Inflammatory macrophage treated with lipopolysaccharide for 1 hour (primary cell): ENCODE results near the gene IGSF11.
"Not testable (repeated sequence)": the region's sequence is repeated elsewhere in the genome, so short reads cannot be mapped to it uniquely, and the experiment has no call there.

Experiments used
- DNase-seq, 2 donors: peaks; one replicate each; pipeline ENCODE4 v3.0.0-alpha.2; 2020 to 2022

IGSF11 gene, protein sequence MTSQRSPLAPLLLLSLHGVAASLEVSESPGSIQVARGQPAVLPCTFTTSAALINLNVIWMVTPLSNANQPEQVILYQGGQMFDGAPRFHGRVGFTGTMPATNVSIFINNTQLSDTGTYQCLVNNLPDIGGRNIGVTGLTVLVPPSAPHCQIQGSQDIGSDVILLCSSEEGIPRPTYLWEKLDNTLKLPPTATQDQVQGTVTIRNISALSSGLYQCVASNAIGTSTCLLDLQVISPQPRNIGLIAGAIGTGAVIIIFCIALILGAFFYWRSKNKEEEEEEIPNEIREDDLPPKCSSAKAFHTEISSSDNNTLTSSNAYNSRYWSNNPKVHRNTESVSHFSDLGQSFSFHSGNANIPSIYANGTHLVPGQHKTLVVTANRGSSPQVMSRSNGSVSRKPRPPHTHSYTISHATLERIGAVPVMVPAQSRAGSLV

DNA sequence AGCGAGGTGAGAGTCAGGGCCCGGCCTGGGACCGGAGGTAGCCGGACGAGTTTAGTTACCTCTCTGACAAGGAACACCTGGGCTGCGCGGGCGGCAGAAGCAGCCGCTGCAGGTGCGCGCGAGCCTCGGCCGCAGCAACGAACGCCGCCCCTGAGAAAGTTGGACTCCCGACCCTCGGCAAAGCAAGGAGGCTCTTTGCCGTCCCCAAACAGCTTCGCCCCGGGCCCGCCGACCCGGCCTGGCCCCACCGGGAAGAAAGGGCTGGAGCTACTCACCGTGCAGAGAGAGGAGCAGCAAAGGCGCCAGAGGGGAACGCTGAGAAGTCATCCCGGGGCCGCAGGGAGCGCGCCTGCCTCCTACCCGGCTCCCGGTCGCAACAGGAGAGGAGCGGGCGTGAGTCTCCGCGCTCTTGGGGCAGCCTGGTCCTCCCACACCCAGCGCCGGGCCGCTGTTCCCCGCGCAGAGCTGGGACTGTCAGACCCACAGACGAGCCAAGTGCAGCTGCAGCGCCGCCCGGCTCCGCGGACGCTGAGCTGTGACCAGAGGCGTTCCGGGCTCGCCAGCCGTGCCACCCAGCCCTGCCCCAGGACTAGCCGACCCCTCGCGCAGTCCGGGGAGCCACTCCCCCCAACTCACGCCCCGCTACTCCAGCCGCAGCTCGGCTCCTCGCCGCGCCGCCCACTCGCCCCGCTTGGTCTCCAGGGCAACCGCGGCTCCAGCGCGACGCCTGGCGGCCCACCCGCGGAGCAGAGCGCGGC lies at the start of gene IGSF11:
Gene IGSF11 (minus strand): TSS at position 591 of the 758 bp plus-strand sequence. CDS start 264 bp downstream, at position 327.
- peak; percentile 8 to 27 for DNase-seq

DNA sequence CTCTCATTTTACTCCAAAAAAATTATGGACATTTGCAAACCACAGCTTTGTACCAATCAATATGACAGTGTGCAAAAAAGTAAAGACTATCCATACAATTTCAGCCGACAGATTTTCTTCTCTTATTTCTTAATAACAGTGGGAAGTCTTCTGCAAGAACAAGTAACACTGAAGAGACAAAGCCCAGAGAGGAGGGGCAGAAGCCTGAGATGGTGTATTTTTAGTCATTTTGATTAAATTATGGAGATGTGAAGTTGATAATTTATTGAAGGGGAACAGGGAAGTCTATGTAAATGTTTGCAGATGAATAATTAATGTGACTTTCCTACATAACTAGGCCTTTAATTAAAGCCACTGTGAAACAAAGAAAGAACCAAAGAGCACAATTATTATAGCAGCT lies 45.7 kb upstream of the IGSF11 start:
- no peak for DNase-seq

DNA sequence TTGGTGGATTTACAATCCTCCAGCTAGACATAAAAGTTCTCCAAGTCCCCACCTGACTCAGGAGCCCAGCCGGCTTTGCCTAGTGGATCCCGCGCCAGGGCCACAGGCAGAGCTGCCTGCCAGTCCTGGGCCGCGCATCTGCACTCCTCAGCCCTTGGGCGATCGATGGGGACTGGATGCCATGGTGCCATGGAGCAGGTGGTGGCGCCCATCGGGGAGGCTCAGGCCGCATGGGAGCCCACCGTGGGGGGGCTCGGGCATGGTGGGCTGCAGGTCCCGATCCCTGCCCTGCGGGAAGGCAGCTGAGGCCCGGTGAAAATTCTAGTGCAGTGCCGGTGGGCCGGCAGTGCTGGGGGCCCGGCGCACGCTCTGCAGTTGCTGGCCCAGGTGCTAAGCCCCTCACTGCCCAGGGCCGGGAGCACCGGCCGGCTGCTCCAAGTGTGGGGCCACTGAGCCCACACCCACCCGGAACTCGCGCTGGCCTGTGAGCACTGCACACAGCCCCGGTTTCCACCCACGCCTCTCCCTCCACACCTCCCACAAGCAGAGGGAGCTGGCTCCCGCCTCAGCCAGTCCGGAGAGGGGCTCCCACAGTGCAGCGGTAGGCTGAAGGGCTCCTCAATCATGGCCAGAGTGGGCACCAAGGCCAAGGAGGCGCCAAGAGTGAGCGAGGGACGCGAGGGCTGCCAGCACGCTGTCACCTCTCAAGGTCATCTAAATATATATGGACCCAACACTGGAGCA lies 38.8 kb upstream of the IGSF11 start:
- DNase-seq: no peak

DNA sequence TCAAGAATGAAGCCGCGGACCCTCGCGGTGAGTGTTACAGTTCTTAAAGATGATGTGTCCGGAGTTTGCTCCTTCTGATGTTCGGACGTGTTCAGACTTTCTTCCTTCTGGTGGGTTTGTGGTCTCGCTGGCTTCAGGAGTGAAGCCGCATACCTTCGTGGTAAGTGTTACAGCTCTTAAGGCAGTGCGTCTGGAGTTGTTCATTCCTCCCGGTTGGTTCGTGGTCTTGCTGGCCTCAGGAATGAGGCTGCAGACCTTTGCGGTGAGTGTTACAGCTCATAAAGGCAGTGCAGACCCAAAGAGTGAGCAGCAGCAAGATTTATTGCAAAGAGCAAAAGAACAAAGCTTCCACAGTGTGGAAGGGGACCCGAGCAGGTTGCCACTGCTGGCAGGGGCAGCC lies 37.8 kb upstream of the IGSF11 start:
- not testable (repeated sequence) for DNase-seq

DNA sequence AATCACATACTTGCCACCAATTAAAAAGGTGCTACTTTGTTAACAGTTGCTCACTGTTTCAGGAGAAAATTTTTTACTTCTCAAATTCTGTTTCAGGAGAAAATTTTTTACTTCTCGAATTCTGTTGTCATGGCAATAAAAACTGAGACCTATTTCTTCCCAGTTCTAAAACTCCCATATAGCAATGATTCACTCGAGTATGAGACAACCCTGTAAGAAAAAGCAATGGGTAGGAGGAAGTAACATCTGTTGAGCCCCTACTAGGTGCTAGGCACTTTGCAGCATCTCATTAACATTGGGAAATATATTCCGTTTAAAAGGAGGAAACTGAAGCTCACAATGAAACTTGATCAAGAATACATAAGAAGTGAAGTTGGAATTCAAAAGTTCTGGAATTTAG lies 35.1 kb upstream of the IGSF11 start:
- no peak for DNase-seq

DNA sequence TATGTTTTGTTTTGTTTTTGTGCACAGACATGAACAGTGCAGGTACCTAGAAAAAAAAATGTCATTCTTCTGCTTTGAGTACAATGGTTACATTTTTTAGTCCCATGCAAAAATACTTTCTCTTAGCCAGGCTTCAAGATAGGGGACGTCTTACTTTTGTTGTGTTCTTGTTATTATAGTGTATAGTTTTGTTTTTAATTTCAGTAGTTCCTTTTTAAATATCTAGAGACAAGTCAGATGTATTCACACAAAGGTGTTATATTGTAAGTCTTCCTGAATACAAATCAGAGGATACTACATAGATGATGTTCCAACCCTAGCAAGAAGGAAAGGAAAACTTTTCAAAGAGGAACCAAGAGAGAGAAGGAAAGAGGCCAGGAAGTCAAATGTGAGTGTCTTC lies 28.8 kb upstream of the IGSF11 start:
- DNase-seq: no peak

DNA sequence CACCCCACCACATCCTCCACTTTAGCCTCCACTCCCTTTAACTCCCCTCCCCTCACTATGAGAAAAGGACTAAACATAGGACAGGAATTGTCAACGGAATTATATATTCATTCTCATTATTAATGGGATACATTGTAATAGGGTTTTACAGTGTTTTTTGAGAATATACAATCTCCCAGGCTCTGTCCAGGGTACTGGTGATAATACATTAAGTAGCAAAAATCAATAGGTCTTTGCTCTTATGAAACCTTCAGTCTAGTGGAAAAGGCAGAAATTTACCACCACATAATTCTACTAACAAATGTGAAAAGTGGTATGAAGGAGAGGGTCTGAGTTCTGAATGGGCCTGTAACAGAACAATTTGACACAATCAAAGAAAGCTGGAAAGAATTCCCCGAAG lies 28.2 kb upstream of the IGSF11 start:
- no peak for DNase-seq

DNA sequence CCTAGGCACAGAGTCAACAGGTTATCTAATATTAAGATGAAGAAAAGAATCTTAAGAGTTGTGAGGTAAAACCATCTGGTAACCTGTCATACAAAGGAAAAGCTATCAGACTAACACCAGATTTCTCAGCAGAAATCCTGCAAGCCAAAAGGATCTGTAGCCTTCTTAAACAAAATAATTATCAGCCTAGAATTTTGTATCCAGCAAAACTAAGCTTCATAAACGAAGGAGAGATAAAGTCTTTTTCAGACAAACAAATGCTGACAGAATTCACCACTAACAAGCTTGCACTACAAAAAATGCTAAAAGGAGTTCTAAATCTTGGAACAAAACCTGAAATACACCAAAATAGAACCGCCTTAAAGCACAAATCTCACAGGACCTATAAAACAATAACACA lies 9.9 kb upstream of the IGSF11 start:
- DNase-seq: no peak

DNA sequence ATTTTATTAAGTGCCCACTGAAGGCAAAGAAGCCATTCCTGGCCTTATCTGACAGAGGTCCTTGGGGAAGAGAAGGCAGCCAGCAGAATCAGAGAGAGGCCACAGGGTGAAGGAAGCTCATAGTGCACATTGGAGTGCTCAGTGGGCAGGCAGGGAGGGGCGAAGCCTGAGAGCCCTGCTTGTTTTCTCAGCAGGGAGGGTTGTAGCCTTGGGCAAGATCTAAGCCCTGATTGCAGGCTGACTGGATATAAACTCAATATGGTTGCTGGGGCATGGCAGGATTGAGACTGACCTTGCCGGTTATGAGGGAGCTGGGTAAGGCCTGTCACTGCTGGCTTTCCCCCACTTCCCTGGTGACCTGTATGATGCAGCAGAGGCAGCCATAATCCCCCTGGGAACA lies 7.5 kb upstream of the IGSF11 start:
- no peak for DNase-seq

DNA sequence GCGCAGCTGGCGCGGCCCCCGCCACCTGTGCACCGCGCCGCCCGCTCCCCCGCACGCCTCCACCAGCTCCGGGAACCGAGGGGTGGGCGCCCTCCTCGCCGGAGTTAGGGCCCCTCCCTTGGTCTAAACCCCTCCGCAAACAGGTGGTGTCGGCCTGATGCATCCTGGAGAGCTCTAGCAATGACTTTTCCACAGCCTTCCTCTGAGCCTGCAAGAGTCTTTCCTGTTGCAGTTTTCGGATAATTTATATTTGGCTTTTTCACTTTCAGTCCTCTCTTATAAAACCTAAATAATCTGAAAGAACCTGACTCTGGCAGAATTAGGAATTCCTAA lies 334 bp upstream of the IGSF11 start:
- DNase-seq: no peak

DNA sequence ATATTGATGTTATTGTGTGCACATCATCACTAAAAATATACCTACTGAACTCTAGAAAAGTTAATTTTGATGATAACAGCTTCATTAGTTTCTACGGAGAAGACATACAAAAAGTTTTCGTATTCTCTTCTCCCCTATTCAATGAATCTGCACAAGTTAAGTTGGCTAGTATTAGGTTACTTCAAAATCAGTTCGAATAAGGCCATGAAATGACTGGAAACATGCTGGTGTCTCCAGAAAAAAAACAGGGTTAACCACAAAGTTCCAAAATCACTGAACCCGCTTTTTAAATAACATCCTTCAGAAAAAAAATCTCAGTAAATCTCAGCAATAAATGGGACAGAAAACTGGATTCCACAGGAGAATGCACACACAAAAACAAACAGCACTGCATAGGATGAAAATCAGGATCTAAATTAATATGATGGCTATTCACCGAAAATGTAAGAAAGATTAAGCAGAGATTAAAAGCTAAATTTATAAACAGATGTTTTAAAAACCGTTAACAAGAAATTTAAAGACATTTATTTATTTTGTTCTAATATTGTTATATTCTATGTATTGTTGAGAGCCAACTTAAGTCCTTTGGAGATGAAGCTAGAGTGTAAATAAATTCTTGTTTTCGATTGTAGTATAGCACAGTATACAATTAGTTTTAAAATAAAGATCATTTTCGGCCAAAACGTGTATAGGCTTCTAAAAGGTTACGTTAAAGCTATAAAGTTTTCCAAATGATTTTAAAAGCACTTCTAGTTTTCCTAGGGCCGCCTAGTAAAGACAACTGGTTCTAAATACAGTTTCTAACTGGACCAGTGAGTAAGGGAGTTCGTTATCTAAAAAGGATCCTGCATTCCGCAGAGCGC lies 1.0 kb downstream of the IGSF11 start:
- DNase-seq: no peak

DNA sequence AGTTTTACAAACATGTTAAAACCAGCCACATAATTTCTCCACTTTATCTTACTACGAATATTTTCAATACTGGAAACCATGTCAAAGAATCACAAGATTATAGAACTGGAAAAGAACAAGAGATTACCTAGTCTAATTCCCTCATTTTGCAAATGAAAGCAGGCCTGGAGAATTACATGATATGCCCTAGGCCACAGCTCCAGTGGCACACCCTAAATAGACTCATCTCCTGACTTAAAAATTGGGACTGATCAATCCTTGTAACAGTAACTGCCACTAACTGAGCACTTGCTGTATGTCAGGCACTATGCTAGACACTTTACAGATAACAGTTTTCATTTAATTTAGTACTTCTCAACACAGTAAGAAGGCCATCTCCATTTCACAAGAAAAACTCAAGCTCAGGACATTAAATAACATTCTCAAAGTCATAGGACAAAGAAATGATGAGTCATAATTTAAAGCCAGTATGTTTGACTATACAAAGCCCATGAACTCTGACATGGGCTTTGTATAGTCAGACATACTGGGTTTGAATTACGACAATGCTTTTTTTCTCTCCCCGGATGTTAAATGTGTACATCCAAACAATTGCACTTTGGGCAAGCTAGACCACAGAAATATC lies 9.4 kb downstream of the IGSF11 start:
- DNase-seq: no peak

DNA sequence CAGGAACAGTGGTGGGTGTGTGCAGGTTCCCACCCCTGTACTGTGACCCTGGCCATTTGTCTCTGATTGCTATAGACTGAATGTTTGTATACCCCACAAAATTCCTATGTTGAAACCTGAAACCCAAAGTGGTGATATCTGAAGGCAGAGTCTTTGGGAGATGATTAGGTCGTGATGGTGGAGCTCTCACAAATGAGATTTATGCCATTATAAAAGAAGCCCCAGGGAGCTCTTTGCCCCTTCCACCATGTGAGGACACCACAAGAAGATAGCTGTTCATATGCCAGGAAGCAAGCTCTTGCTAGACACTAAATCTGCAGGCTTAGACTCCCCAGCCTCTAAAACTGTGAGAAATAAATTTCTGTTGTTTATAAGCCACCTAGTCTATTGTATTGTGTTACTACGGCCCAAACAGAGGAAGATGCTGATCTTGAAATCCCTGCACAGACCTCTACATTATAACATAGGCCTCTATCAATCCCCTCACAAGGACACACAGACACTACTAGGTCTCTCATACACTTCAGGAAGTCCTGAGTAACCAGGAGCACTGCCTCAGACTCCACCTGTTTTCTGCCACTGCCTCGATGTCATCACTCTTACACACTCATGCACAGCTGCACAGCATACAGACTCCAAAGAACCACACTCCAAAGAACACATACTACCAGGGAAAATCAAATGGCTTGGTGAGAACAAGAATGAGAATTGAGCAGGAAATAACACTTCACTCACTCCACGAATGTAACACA lies 14.7 kb downstream of the IGSF11 start:
- no peak for DNase-seq

DNA sequence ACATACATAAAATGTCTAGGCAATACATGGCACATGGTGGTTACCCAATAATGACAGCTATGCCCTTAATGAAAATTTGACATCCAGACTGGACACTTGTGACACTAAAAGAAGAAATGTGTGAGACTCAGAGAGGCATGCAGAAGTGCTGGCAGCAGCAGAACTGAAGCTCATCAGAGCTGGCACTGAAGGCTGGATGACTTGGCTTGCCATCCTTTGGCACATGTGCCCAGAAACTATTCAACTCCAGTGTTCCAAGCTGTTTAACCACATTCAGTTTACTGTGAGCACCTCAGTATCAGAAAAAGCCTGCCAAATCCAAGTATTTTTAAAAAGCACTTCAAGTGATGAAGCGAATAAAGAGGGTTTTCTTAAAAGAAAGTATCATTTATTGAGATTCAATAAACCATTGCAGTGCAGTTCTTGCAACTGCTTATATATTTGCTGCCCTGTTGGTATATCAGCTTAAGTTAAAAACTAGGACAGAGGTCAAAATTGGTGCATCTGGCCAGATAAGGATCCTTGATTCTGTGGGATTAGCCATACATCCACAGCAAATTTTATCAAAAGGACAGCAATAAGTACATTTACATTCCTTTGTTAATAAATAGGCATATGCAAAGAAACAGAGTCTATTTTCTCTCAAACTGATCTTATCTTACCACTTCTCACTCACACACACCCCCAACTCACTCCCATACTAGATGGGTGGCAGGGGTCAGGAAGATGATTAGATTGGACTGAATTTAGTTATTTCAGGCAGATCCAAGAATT lies 15.8 kb downstream of the IGSF11 start:
- no peak for DNase-seq

DNA sequence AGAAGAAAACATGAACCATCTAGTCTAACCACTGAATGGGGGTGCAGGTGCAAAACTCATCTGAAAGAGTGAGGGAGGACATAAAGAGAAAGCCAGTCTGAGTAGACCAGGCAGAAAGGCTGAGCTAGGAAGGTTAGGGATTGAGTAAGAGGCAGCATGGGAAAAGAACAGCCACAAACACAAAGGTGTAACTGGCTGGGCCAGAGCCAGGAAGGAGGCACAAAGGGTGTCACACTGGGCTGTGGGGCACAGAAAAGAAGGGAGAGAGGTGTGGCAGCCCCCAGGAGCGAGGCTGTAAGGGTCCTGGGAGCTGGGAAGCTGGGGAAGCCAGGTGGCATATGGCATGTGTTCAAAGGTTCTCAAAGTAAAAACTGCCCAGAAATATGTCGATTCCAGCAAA lies 18.7 kb downstream of the IGSF11 start:
- DNase-seq: no peak

DNA sequence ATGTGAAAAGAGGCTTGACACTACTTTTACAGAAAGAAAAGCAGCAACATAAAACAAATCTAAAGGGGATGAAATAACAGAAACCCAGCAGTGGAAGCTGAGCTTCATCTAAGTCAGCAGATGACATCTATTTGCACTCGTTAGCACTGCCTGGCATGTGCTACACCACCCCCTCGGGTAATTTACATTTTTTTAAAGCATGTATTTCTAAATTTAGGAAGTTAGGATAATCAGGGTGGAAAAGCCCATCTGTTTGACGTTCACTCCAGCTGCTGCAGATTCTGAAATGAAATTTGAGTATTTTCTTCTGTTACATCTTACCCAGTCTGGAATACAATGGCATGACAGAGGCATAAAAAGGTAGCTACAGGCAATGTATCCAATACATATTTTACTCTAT lies 20.7 kb downstream of the IGSF11 start:
- no peak for DNase-seq

DNA sequence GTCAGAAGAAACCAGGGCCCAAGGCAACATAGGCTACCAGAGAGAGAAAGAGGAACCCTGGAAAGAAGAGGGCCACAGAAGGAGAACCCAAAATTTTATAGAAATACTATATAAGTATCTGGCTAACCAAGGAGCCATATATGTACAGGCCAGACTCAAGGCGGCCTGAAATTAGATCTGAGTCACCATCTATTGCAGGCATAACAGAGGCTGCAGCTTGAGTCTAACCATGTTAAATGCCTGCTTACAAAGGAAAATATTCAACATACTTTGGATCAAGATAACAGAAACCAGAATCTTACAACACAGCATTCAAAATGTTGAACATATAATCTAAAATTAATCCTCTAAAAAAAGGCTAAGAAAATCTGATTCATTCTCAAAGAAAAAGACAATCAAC lies 23.1 kb downstream of the IGSF11 start:
- DNase-seq: no peak

DNA sequence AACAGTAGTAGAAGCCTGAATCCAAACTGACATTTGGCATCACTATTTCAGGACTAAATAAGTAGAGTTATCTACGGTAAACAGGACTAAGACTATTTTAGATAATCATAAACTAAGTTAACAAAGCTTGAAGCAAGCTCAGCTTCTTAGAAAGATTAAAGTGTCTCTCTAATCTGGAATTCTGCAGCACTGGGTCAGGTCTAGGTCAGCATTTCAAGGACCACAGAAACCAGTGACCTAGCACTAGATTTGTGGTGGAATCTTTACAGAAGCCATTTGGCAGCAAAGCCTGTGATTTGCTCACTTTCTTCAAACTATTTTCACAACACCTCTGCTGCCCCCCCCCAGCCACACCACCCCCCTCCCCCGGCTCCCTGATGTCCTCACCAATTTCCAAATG lies 37.5 kb downstream of the IGSF11 start:
- no peak for DNase-seq

DNA sequence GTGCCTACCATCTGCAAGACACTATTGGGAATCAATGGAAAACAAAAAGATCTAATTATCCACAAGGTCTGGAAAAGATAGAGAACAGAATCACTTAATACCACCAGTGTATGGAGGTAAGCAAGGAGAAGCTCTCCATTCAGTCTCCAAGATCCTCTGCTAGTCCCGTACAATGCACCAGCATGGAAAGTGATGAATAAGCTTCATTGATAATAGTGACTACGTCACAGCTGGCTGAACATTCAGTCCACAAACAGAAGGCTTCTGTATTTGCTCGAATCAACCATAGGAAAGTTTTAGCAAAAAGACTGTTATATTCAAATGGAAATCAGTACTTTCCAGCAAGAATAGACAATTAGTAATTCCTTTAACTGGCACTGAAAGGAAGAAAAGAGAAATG lies 42.9 kb downstream of the IGSF11 start:
- DNase-seq: no peak

DNA sequence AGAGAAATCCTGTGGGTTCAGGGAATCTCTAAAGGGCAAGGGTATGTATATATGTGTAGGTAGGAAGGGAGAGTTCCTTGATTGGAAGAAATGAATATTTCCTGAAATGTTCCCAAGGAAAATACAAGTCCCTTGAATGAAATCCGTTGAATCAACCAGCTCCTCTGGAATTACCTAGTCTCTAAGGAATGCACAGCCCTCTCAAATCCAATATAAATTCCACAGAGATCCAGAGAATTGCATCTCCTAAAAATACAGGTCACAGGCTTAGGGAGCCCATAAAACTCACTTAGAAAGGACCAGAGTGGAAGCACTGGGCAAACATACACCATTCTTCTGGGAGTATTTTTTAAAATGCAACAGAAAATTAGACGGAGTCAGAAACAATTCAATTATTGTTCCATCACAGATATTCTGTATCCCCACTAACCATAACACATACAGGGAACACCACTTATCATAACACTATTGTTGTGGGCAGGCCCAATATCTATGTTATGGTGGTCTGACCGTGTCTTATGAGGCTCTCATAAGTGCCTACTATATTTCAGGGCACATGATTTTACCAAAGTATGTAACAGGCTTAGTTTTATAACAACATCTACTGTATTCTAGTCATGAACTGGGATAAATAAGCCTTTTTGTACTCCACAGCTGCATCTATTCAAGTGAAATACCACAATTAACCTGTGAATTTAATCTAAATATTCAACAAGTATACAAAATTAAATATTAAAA lies 43.7 kb downstream of the IGSF11 start:
- DNase-seq: no peak
